HepG2 (cell line): Measurements from ENCODE around the gene LIPC. TPM values are rescaled to one million over a fixed set of nuclear protein-coding genes. Genes with fewer than 3 reads are reported as not detected.

ENCODE experiments used
- ATAC-seq: fragments of 200-7000 bp; cut with Tn5 transposase; 3 replicates; pipeline ENCODE4 v1.9.1; 2020; ENCODE audit warnings: mild to moderate bottlenecking, moderate library complexity
- BruUV-seq: library from RNA; stranded (reverse); fragments of 400-500 nt; replicated peaks from 2 replicates; lab custom pipeline; 2021; lab: Mats Ljungman, UMichigan
- CTCF ChIA-PET: fragments of 300-600 bp; formaldehyde crosslinking; extraction: SDS; loops from one replicate; lab custom pipeline; 2021; ENCODE audit warnings: low total read pairs, inconsistent platforms, low intra/inter-chr PET ratio; lab: Yijun Ruan, JAX
- POLR2A ChIA-PET: fragments of 350-600 bp; sonication (Branson Sonifier 250); formaldehyde crosslinking; loops from one replicate; lab custom pipeline; 2020; ENCODE audit warnings: antibody characterized with exemption, inconsistent platforms; lab: Yijun Ruan, JAX
- DNase-seq: peaks from one replicate; pipeline ENCODE4 v3.0.0-alpha.2; 2015; ENCODE audit warnings: low spot score
- FAIRE-seq: peaks from 3 replicates; lab custom pipeline; 2011; peaks lifted over from hg19 to GRCh38; lab: Jason Lieb, UNC
- H2AFZ ChIP-seq: one replicate; pipeline ENCODE4 v1.6.1; 2011; ENCODE audit warnings: low read length, inconsistent platforms
- H3K27ac ChIP-seq: fragments of 300-600 bp; 3 replicates; pipeline ENCODE4 v1.8.0; 2011; ENCODE audit warnings: mixed run types, mild to moderate bottlenecking, mixed read lengths, low read length, inconsistent platforms; ENCODE audit not compliant: insufficient read depth; ENCODE audit errors: extremely low read length
- H3K27me3 ChIP-seq, 2 experiments: fragments of 200-600 bp in 1 of 2; 2 replicates in 1 of 2; 3 replicates in 1 of 2; pipeline versions ENCODE4 v1.6.0 to v1.8.0; 2011; ENCODE audit warnings: low read length in 2 of 2, mild to moderate bottlenecking in 2 of 2, moderate library complexity in 2 of 2, inconsistent platforms in 1 of 2; ENCODE audit not compliant: insufficient read depth in 2 of 2, control insufficient read depth in 1 of 2
- H3K36me3 ChIP-seq, 2 experiments: fragments of 200-600 bp in 1 of 2; replicated peaks in 1 of 2; 2 replicates in 1 of 2; 3 replicates in 1 of 2; pipeline versions ENCODE4 v1.5.1 to v1.8.0; 2011; ENCODE audit warnings: low read length in 2 of 2, inconsistent platforms in 1 of 2; ENCODE audit not compliant: insufficient read depth in 2 of 2, control insufficient read depth in 1 of 2
- H3K4me1 ChIP-seq: 2 replicates; pipeline ENCODE4 v1.5.1; 2012; ENCODE audit warnings: low read length, inconsistent platforms; ENCODE audit not compliant: insufficient read depth
- H3K4me2 ChIP-seq: 2 replicates; pipeline ENCODE4 v1.6.0; 2011; ENCODE audit warnings: low read depth, low read length, inconsistent platforms
- H3K4me3 ChIP-seq, 3 experiments: fragments of 200-600 bp in 1 of 3; sonication (generic), shearing (Covaris generic) in 1 of 3; replicated peaks in 1 of 3; 2 replicates each; pipeline ENCODE4 v1.5.1; 2011 to 2016; ENCODE audit warnings: low read length in 3 of 3, inconsistent platforms in 2 of 3, low read depth in 2 of 3, mild to moderate bottlenecking in 2 of 3, control low read depth in 1 of 3, mixed read lengths in 1 of 3; ENCODE audit not compliant: insufficient read depth in 1 of 3
- H3K79me2 ChIP-seq: one replicate; pipeline ENCODE4 v1.6.1; 2011; ENCODE audit warnings: low read length, inconsistent platforms; ENCODE audit not compliant: insufficient read depth
- H3K9ac ChIP-seq: 2 replicates; pipeline ENCODE4 v1.6.0; 2011; ENCODE audit warnings: mild to moderate bottlenecking, low read depth, low read length, inconsistent platforms; ENCODE audit not compliant: insufficient read depth
- H3K9me3 ChIP-seq: 2 replicates; pipeline ENCODE4 v1.5.1; 2012; ENCODE audit warnings: mild to moderate bottlenecking, low read length
- H4K20me1 ChIP-seq: 2 replicates; pipeline ENCODE4 v1.6.0; 2011; ENCODE audit warnings: inconsistent platforms, mild to moderate bottlenecking, low read length, moderate library complexity; ENCODE audit not compliant: insufficient read depth
- AFF4 ChIP-seq: sonication (generic); formaldehyde crosslinking; IDR thresholded peaks from 2 replicates; pipeline ENCODE4 v1.4.0; 2020; ENCODE audit warnings: missing genetic modification reagents
- ATF7-NPFF ChIP-seq: sonication (generic); formaldehyde crosslinking; IDR thresholded peaks from 2 replicates; pipeline ENCODE4 v1.8.1; 2023; ENCODE audit warnings: mild to moderate bottlenecking, low read depth, missing genetic modification reagents, moderate library complexity
- CBX1 ChIP-seq: IDR thresholded peaks from one replicate; pipeline ENCODE4 v1.6.1; 2016; ENCODE audit warnings: antibody characterized with exemption, low read depth
- HNRNPH1 ChIP-seq: fragments of 200-400 bp; formaldehyde crosslinking; optimal IDR thresholded peaks from 2 replicates; pipeline ENCODE3; 2017; ENCODE audit warnings: mild to moderate bottlenecking, low read depth, low read length
- IRX3 ChIP-seq: sonication (generic); formaldehyde crosslinking; IDR thresholded peaks from 2 replicates; pipeline ENCODE4 v1.8.1; 2023; ENCODE audit warnings: mild to moderate bottlenecking, low read depth, missing genetic modification reagents, borderline replicate concordance
- KAT7 ChIP-seq: IDR thresholded peaks from 2 replicates; pipeline ENCODE4 v1.6.1; 2018; ENCODE audit warnings: borderline replicate concordance, missing compliant biosample characterization
- MED1 ChIP-seq: sonication (generic); formaldehyde crosslinking; IDR thresholded peaks from 2 replicates; pipeline ENCODE4 v1.4.0; 2020; ENCODE audit warnings: missing genetic modification reagents
- PHB2 ChIP-seq: fragments of 450-650 bp; IDR thresholded peaks from 2 replicates; pipeline ENCODE4 v1.6.1; 2018; ENCODE audit not compliant: partially characterized antibody
- RELA ChIP-seq: sonication (generic); formaldehyde crosslinking; IDR thresholded peaks from 2 replicates; pipeline ENCODE4 v1.4.0; 2020; ENCODE audit warnings: missing genetic modification reagents
- RORA ChIP-seq: sonication (generic); formaldehyde crosslinking; IDR thresholded peaks from 2 replicates; pipeline ENCODE4 v1.5.0; 2020; ENCODE audit warnings: mild to moderate bottlenecking, missing genetic modification reagents, moderate library complexity
- SAFB2 ChIP-seq: sonication (generic); formaldehyde crosslinking; IDR thresholded peaks from 2 replicates; pipeline ENCODE4 v1.5.1; 2020; ENCODE audit warnings: missing genetic modification reagents, low read depth, mild to moderate bottlenecking, borderline replicate concordance
- SOX13 ChIP-seq, 3 experiments: fragments of 450-650 bp in 1 of 3; sonication (generic) in 1 of 3; formaldehyde crosslinking in 1 of 3; IDR thresholded peaks in 2 of 3; conservative IDR thresholded peaks in 1 of 3; 2 replicates each; pipeline versions ENCODE4 v1.5.0 to v1.6.1; 2016 to 2020; ENCODE audit warnings: antibody characterized with exemption in 1 of 3, mild to moderate bottlenecking in 1 of 3, missing compliant biosample characterization in 1 of 3, missing genetic modification reagents in 1 of 3, moderate library complexity in 1 of 3
- XRCC5 ChIP-seq: fragments of 200-400 bp; formaldehyde crosslinking; optimal IDR thresholded peaks from 2 replicates; pipeline ENCODE3; 2017; ENCODE audit warnings: mild to moderate bottlenecking, low read length
- ZNF230 ChIP-seq: sonication (generic); formaldehyde crosslinking; IDR thresholded peaks from 2 replicates; pipeline ENCODE4 v1.4.0; 2020; ENCODE audit warnings: mild to moderate bottlenecking, missing genetic modification reagents
- ZNF30 ChIP-seq: sonication (generic); formaldehyde crosslinking; IDR thresholded peaks from 2 replicates; pipeline ENCODE4 v1.5.0; 2020; ENCODE audit warnings: mild to moderate bottlenecking, missing genetic modification reagents
- ZNF749 ChIP-seq: sonication (generic); formaldehyde crosslinking; IDR thresholded peaks from 2 replicates; pipeline ENCODE4 v1.8.0; 2022; ENCODE audit warnings: mild to moderate bottlenecking, missing genetic modification reagents, moderate library complexity, borderline replicate concordance
- ZNF768 ChIP-seq: sonication (generic); formaldehyde crosslinking; IDR thresholded peaks from 2 replicates; pipeline ENCODE4 v1.4.0; 2020; ENCODE audit warnings: missing genetic modification reagents
- WGBS: methylation state at CpG from one replicate; pipeline ENCODE4 v1.1.6; 2017; ENCODE audit warnings: low lambda C conversion rate; 5-methylcytosine and 5-hydroxymethylcytosine counted together
- in situ Hi-C: cut with HindIII; loops from 2 replicates; pipeline ENCODE4 v1.10.0; 2017; ENCODE audit warnings: low pct_unique_long_range_greater_than_20kb; ENCODE audit not compliant: extremely low pct_ligation_motif_present
- intact Hi-C: fragments of 100-400 bp; cut with micrococcal nuclease; formaldehyde crosslinking; loops from one replicate; pipeline ENCODE4 v1.10.0; 2022; ENCODE audit not compliant: unreplicated experiment
- polyA plus RNA-seq, 8 experiments: library from polyadenylated mRNA; depleted of rRNA in 3 of 8; stranded (reverse) in 7 of 8; unstranded in 1 of 8; fragments of >200 nt; fragmentation: Illumina TruSeq in 4 of 8; extraction: Trizol in 4 of 8; gene quantifications; 2 replicates each; pipeline versions ENCODE4 v1.2.1 to v1.2.3, GENCODE V29; 2011 to 2016; ENCODE audit warnings: low read depth in 4 of 8, missing spikeins in 1 of 8, mixed read lengths in 1 of 8; ENCODE audit not compliant: insufficient read depth in 1 of 8
- total RNA-seq, 5 experiments: library from RNA; depleted of rRNA; stranded (reverse); fragments of >200 nt; fragmentation: Illumina TruSeq; extraction: Trizol; gene quantifications; 2 replicates each; pipeline ENCODE4 v1.2.3, GENCODE V29; 2016; ENCODE audit warnings: low read depth in 1 of 5

Gene LIPC
- total and polyA plus RNA-seq, 2 of the 13 experiments (the other 11 are each of a cell fraction or from before 2014, with no cell fraction given) = 26.0 to 38.0 TPM

GRCh38 chr15:58479941-58480340, 48.1 kb downstream of the LIPC start:
- Histone ChIP-seq H3K9ac (no peak overlapping the region), H3K79me2 (no peaks in the 10 kb centered on the region), H3K36me3 (no peaks in the 10 kb centered on the region), H3K9me3 (no peaks in the 10 kb centered on the region), H4K20me1 (no peaks in the 10 kb centered on the region), H3K4me2 (no peak overlapping the region), H3K27ac (no peak overlapping the region), H3K27me3 (no peaks in the 10 kb centered on the region), H2AFZ (no peak overlapping the region), H3K4me3 (no peak overlapping the region), H3K4me1 (peaks cover 49% of the 10 kb centered on the region)
- no peak for TF ChIP-seq IRX3
- no peak for TF ChIP-seq PHB2
- TF ChIP-seq MED1 (CRISPR knock-in tag) = no peak
- no peak for TF ChIP-seq ZNF30 (CRISPR knock-in tag)
- no peak for TF ChIP-seq SAFB2 (CRISPR knock-in tag)
- no peak for TF ChIP-seq KAT7 (CRISPR knock-in tag)
- TF ChIP-seq HNRNPH1 = no peak
- in situ Hi-C loops = loop anchor here (5.0 to 10.0 kb wide), 2 partner anchors 38 to 45 kb away; no protein-coding TSS in a partner anchor
- BruUV-seq = no TSS peak
- no peak for DNase-seq
- no peak for FAIRE-seq
- ChIA-PET POLR2A (no interaction called here), CTCF (no interaction called here)
- intact Hi-C loops = loop anchor here (5.0 kb wide), 2 partner anchors 38 to 208 kb away; no protein-coding TSS in a partner anchor
- ATAC-seq = no peak
- 97% methylated on average over 3 of the region's 3 CpGs for WGBS

DNA sequence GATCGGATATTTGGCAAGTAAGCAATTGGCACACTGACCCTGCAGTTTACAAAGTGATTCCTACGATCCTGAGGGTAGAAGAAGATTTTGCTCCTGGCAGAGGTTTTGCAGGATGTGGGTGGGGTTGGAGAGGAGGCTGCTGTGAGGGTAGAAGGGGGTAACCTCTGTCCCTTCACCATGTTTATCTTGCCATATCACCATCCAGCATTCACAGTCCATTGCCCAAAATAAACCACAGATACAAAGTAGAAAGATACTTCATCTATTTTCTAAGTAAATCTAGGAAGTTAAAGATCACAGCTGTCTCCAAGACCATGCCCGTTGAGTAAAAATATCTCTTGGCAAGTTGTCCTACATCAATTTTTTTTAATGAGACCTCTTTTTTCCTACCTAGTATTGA, 51.6 kb downstream of the LIPC start:
- Histone ChIP-seq H3K36me3 (no peaks in the 10 kb centered on the region), H3K79me2 (no peaks in the 10 kb centered on the region), H3K9me3 (no peaks in the 10 kb centered on the region), H3K4me2 (no peak overlapping the region), H3K27ac (no peak overlapping the region), H3K4me3 (no peak overlapping the region), H2AFZ (no peak overlapping the region), H3K9ac (no peak overlapping the region), H3K27me3 (no peaks in the 10 kb centered on the region), H4K20me1 (no peaks in the 10 kb centered on the region), H3K4me1 (peaks cover 21% of the 10 kb centered on the region)
- FAIRE-seq (no peak), ATAC-seq (no peak), DNase-seq (no peak)
- intact Hi-C loops (no loop called here), in situ Hi-C loops (no loop called here)
- ChIA-PET POLR2A (no interaction called here), CTCF (no interaction called here)
- 83% methylated on average over 3 of the region's 3 CpGs for WGBS
- no TSS peak for BruUV-seq
- TF ChIP-seq ZNF768 (CRISPR knock-in tag) = no peak
- TF ChIP-seq ATF7-NPFF = no peak
- TF ChIP-seq CBX1 = no peak
- TF ChIP-seq XRCC5 = no peak
- no peak for TF ChIP-seq SOX13 (IDR thresholded peaks at IDR 0.05)
- no peak for TF ChIP-seq SOX13 (CRISPR knock-in tag; conservative IDR thresholded peaks at IDR 0.05 in 1 of 2, IDR thresholded peaks at IDR 0.05 in 1 of 2)
- no peak for TF ChIP-seq ZNF230
- TF ChIP-seq AFF4 (CRISPR knock-in tag) = no peak
- no peak for TF ChIP-seq ZNF749 (CRISPR knock-in tag)
- no peak for TF ChIP-seq RORA (CRISPR knock-in tag)
- TF ChIP-seq RELA (CRISPR knock-in tag) = no peak
